Panc1 (cell line): ENCODE data around the gene PDILT. TPM values are rescaled to one million over a fixed set of nuclear protein-coding genes. Genes with fewer than 3 reads are reported as not detected.
A peak's percentile ranks its signal among the peaks of the same experiment; 100 is the strongest.

Experiments
- ATAC-seq: fragments of 200-7000 bp; cut with Tn5 transposase; 2 replicates; pipeline ENCODE4 v1.9.1; 2020; ENCODE audit warnings: mild to moderate bottlenecking, moderate library complexity
- BruUV-seq: library from RNA; stranded (reverse); fragments of 400-500 nt; replicated peaks from 2 replicates; lab custom pipeline; 2021; lab: Mats Ljungman, UMichigan
- CTCF ChIA-PET: fragments of 300-600 bp; sonication (Branson Sonifier 250); formaldehyde crosslinking; loops from one replicate; lab custom pipeline; 2022; ENCODE audit warnings: antibody characterized with exemption; lab: Charles Lee
- POLR2A ChIA-PET: fragments of 300-600 bp; sonication (Branson Sonifier 250); formaldehyde crosslinking; loops from one replicate; lab custom pipeline; 2022; ENCODE audit warnings: antibody characterized with exemption; lab: Charles Lee
- DNase-seq: peaks from one replicate; pipeline ENCODE4 v3.0.0-alpha.2; 2010; ENCODE audit warnings: low read depth, low spot score
- H3K27ac ChIP-seq: 2 replicates; pipeline ENCODE4 v1.5.1; 2011; ENCODE audit warnings: mild to moderate bottlenecking, low read length, inconsistent platforms
- H3K27me3 ChIP-seq: fragments of 200-500 bp; sonication (Bioruptor generic); 2 replicates; pipeline ENCODE4 v1.6.0; 2014; ENCODE audit warnings: low read length, inconsistent platforms; ENCODE audit not compliant: control insufficient read depth, insufficient read depth
- H3K36me3 ChIP-seq: fragments of 200-500 bp; sonication (Bioruptor generic); 2 replicates; pipeline ENCODE4 v1.5.1; 2014; ENCODE audit warnings: inconsistent platforms, mild to moderate bottlenecking, low read length, moderate library complexity; ENCODE audit not compliant: control insufficient read depth, insufficient read depth
- H3K4me1 ChIP-seq: 2 replicates; pipeline ENCODE4 v1.5.1; 2011; ENCODE audit warnings: inconsistent platforms, mild to moderate bottlenecking, low read length, moderate library complexity; ENCODE audit not compliant: control insufficient read depth, insufficient read depth
- H3K4me3 ChIP-seq, 2 experiments: 2 replicates each; pipeline ENCODE4 v1.5.1; 2011 to 2012; ENCODE audit warnings: low read depth in 2 of 2, low read length in 2 of 2, mild to moderate bottlenecking in 2 of 2, inconsistent platforms in 1 of 2, moderate library complexity in 1 of 2
- H3K9me3 ChIP-seq: fragments of 200-500 bp; sonication (Bioruptor generic); 2 replicates; pipeline ENCODE4 v1.5.1; 2014; ENCODE audit warnings: low read depth, mild to moderate bottlenecking, inconsistent platforms, low read length, moderate library complexity; ENCODE audit not compliant: control insufficient read depth, insufficient read depth
- CTCF ChIP-seq: fragments of 450-650 bp; IDR thresholded peaks from 2 replicates; pipeline ENCODE4 v1.5.1; 2017; ENCODE audit warnings: mild to moderate bottlenecking
- POLR2AphosphoS5 ChIP-seq: IDR thresholded peaks from 2 replicates; pipeline ENCODE4 v1.6.1; 2012; ENCODE audit warnings: mild to moderate bottlenecking, low read depth, low read length, moderate library complexity
- REST ChIP-seq, 2 experiments: IDR thresholded peaks; 2 replicates each; pipeline ENCODE4 v1.6.1; 2011 to 2012; ENCODE audit warnings: low read depth in 2 of 2, control low read depth in 1 of 2, low read length in 1 of 2, mild to moderate bottlenecking in 1 of 2, moderate library complexity in 1 of 2; ENCODE audit not compliant: insufficient read depth in 1 of 2
- SIN3A ChIP-seq: IDR thresholded peaks from 2 replicates; pipeline ENCODE4 v1.6.1; 2012; ENCODE audit warnings: low read depth, mild to moderate bottlenecking, low read length, moderate library complexity, borderline replicate concordance; ENCODE audit not compliant: insufficient read depth
- TCF7L2 ChIP-seq: IDR thresholded peaks from 2 replicates; pipeline ENCODE4 v1.6.1; 2011; ENCODE audit warnings: mild to moderate bottlenecking, low read depth, low read length, inconsistent platforms
- in situ Hi-C: cut with HindIII; loops from 2 replicates; pipeline ENCODE4 v1.10.0; 2016; ENCODE audit warnings: low sequenced_read_pairs, low pct_unique_long_range_greater_than_20kb
- intact Hi-C: fragments of 100-400 bp; cut with micrococcal nuclease; formaldehyde crosslinking; loops from one replicate; pipeline ENCODE4 v1.10.0; 2022; ENCODE audit not compliant: unreplicated experiment
- total RNA-seq: library from RNA; stranded (reverse); gene quantifications from one replicate; pipeline ENCODE4 v1.2.1, GENCODE V29; 2021; ENCODE audit not compliant: unreplicated experiment

PDILT gene
- total RNA-seq, 1 experiment from 2014 or later: not detected

DNA sequence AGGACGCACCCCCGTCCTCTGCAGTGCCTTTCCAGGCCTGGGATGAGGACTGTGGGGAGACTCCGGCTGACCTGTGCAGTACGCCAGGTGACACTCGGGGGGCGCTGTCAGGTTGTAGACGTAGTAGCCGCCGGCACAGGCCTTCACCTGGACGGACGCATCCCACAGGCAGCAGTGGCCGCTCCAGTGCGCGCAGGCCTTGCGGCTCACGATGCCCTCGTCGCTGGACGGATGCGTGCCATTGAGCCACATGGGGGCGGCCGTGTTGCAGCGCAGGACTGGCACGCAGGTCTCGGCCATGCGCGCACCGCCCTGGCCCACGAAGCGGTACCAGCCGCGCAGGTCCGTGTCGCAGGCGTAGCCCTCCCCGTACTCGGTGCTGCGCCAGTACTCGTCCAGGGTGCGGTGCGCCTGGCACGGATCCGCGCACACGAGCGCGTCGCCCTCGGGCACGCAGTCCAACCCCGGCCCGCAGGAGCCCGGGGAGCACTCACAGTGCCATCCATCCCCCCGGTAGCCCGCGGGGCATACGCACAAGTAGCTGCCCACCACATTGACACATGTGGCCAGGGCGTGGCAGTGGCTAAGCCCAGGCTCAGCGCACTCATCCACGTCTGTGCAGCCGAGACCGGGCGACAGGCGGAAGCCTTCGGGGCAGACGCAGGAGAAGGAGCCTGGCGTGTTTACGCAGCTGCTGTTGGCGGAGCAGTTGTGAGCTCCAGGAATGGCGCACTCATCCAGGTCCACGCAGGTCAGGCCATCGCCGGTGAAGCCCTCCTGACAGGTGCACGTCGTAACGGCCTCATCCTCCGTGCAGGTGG lies 56.0 kb downstream of the PDILT start:
- DNase-seq: no peak
- BruUV-seq: no TSS peak
- H3K27me3 ChIP-seq: peaks cover 4% of the 10 kb centered on the region
- no peak overlapping the region for H3K27ac ChIP-seq
- H3K4me1 ChIP-seq: no peaks in the 10 kb centered on the region
- 0 out of 2 replicates have a peak, but pooled peaks have one; percentile 50 for ATAC-seq
- H3K36me3 ChIP-seq: no peaks in the 10 kb centered on the region
- POLR2A ChIA-PET: no interaction called here
- in situ Hi-C loops: no loop called here
- H3K9me3 ChIP-seq: no peaks in the 10 kb centered on the region
- CTCF ChIA-PET: interaction anchor here (0.5 kb wide), 1 partner anchor 450 kb away, joined by 6 read pairs; no protein-coding TSS in a partner anchor
- no peak overlapping the region for H3K4me3 ChIP-seq
- TF ChIP-seq POLR2AphosphoS5 (no peak), CTCF (no peak; the same call in 1 of the 2 replicates), TCF7L2 (no peak), SIN3A (no peak), REST (IDR thresholded peaks at IDR 0.05; ENCODE audit: insufficient read depth in 1 of 2, low read depth in 2 of 2, low read length in 1 of 2) (no peak)
- intact Hi-C loops: no loop called here

DNA sequence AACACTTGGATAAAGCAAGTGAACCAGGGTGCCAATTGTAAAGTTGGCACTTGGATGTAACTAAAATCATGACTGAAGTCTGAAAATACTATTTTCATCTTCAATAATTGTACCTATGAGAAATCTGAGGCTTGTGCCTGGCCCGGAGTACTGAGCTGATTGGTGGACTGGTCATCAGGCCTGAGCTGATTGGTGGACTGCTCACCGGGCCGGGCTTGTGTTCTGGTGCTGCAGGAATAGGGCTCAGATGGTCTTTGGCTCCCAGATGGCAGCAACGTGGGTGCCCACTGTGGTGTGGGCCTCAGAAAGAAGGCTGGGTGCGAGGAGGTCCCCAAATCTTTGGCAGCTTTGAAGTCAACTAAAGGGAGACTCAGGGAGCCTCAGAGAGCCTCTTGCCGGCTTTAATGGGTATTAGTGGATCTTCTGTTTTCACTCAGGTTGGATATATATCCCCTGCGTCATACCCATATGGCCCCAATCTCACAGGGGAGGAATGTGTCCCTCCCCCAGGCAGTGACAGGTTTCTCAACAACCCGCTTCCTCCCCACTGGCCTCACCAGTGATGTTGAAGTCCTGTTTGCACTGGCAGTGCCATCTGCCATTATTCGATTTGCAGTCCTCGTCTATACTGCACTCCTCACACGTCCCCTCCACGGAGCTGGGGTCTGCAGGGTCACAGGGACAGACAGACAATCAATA lies 56.7 kb downstream of the PDILT start:
- no peak overlapping the region for H3K4me3 ChIP-seq
- no peaks in the 10 kb centered on the region for H3K9me3 ChIP-seq
- intact Hi-C loops (no loop called here), in situ Hi-C loops (no loop called here)
- H3K27ac ChIP-seq: no peak overlapping the region
- BruUV-seq: no TSS peak
- TF ChIP-seq POLR2AphosphoS5 (no peak), SIN3A (no peak), REST (IDR thresholded peaks at IDR 0.05; ENCODE audit: insufficient read depth in 1 of 2, low read depth in 2 of 2, low read length in 1 of 2) (no peak), TCF7L2 (no peak)
- H3K4me1 ChIP-seq: no peaks in the 10 kb centered on the region
- ChIA-PET POLR2A (no interaction called here), CTCF (no interaction called here)
- no peaks in the 10 kb centered on the region for H3K36me3 ChIP-seq
- DNase-seq (no peak), ATAC-seq (no peak)
- peaks cover 4% of the 10 kb centered on the region; the same call in 1 of the 2 replicates for H3K27me3 ChIP-seq
